H9 (cell line): ENCODE results near the gene ESM1. TPM values are rescaled to one million over a fixed set of nuclear protein-coding genes. Genes with fewer than 3 reads are reported as not detected.

Experiments
- DNase-seq: peaks from one replicate; pipeline ENCODE4 v3.0.0-alpha.2; 2017
- H2AFZ ChIP-seq: one replicate; pipeline ENCODE4 v1.6.1; 2013; ENCODE audit warnings: mild to moderate bottlenecking, low read length, control low read depth, moderate library complexity
- H2AK5ac ChIP-seq: 2 replicates; pipeline ENCODE4 v1.6.1; 2013; ENCODE audit warnings: low read length, control low read depth, mixed read lengths; ENCODE audit not compliant: insufficient read length
- H2BK120ac ChIP-seq: one replicate; pipeline ENCODE4 v1.6.1; 2013; ENCODE audit warnings: low read depth, mild to moderate bottlenecking, low read length, control low read depth, inconsistent platforms; ENCODE audit not compliant: poor library complexity, severe bottlenecking
- H2BK12ac ChIP-seq: 2 replicates; pipeline ENCODE4 v1.6.1; 2013; ENCODE audit warnings: low read length, control low read depth, mixed read lengths, low read depth; ENCODE audit not compliant: insufficient read length
- H2BK15ac ChIP-seq: 2 replicates; pipeline ENCODE4 v1.6.1; 2013; ENCODE audit warnings: low read depth, low read length, control low read depth
- H2BK20ac ChIP-seq: one replicate; pipeline ENCODE4 v1.6.1; 2013; ENCODE audit warnings: low read depth, mild to moderate bottlenecking, low read length, control low read depth, inconsistent platforms; ENCODE audit not compliant: poor library complexity, severe bottlenecking
- H2BK5ac ChIP-seq: 2 replicates; pipeline ENCODE4 v1.6.1; 2013; ENCODE audit warnings: low read length, control low read depth, mixed read lengths; ENCODE audit not compliant: insufficient read length
- H3K14ac ChIP-seq: 2 replicates; pipeline ENCODE4 v1.6.1; 2013; ENCODE audit warnings: low read length, control low read depth; ENCODE audit not compliant: insufficient read depth
- H3K18ac ChIP-seq: 2 replicates; pipeline ENCODE4 v1.6.1; 2013; ENCODE audit warnings: low read depth, mild to moderate bottlenecking, mixed read lengths, low read length, control low read depth; ENCODE audit not compliant: insufficient read length
- H3K23ac ChIP-seq: 2 replicates; pipeline ENCODE4 v1.6.1; 2013; ENCODE audit warnings: low read length, control low read depth, mixed read lengths, low read depth; ENCODE audit not compliant: insufficient read length
- H3K23me2 ChIP-seq: 2 replicates; pipeline ENCODE4 v1.6.1; 2013; ENCODE audit warnings: low read depth, mild to moderate bottlenecking, mixed read lengths, low read length, control low read depth; ENCODE audit not compliant: insufficient read length, poor library complexity, severe bottlenecking
- H3K27ac ChIP-seq: 2 replicates; pipeline ENCODE4 v1.5.1; 2013; ENCODE audit warnings: low read length, control low read depth, mixed read lengths, low read depth; ENCODE audit not compliant: insufficient read length
- H3K27me3 ChIP-seq: 2 replicates; pipeline ENCODE4 v1.6.1; 2013; ENCODE audit warnings: low read length, control low read depth, inconsistent platforms; ENCODE audit not compliant: insufficient read depth
- H3K4ac ChIP-seq: 2 replicates; pipeline ENCODE4 v1.6.1; 2013; ENCODE audit warnings: low read depth, mild to moderate bottlenecking, control low read depth, inconsistent platforms, low read length, moderate library complexity
- H3K4me1 ChIP-seq: 2 replicates; pipeline ENCODE4 v1.6.1; 2013; ENCODE audit warnings: low read length, control low read depth, inconsistent platforms; ENCODE audit not compliant: insufficient read depth
- H3K4me2 ChIP-seq: 2 replicates; pipeline ENCODE4 v1.6.1; 2013; ENCODE audit warnings: low read length, control low read depth, mixed read lengths; ENCODE audit not compliant: insufficient read length, insufficient read depth
- H3K56ac ChIP-seq: 2 replicates; pipeline ENCODE4 v1.6.1; 2013; ENCODE audit warnings: low read depth, mild to moderate bottlenecking, mixed read lengths, low read length, control low read depth; ENCODE audit not compliant: insufficient read length
- H3K79me1 ChIP-seq: 2 replicates; pipeline ENCODE4 v1.6.1; 2013; ENCODE audit warnings: low read depth, mild to moderate bottlenecking, moderate library complexity, low read length, control low read depth, inconsistent platforms; ENCODE audit not compliant: insufficient read depth, poor library complexity, severe bottlenecking
- H3K79me2 ChIP-seq: 2 replicates; pipeline ENCODE4 v1.6.1; 2013; ENCODE audit warnings: low read length, control low read depth, inconsistent platforms; ENCODE audit not compliant: insufficient read depth
- H3K9ac ChIP-seq: 2 replicates; pipeline ENCODE4 v1.6.1; 2013; ENCODE audit warnings: low read length, control low read depth, mixed read lengths; ENCODE audit not compliant: insufficient read length; ENCODE audit errors: extremely low read depth
- H3K9me3 ChIP-seq: one replicate; pipeline ENCODE4 v1.6.1; 2013; ENCODE audit warnings: low read depth, low read length, inconsistent platforms; ENCODE audit not compliant: control insufficient read depth
- H3T11ph ChIP-seq: one replicate; pipeline ENCODE4 v1.6.1; 2013; ENCODE audit warnings: mild to moderate bottlenecking, low read length, control low read depth, inconsistent platforms
- H4K20me1 ChIP-seq: one replicate; pipeline ENCODE4 v1.6.1; 2013; ENCODE audit not compliant: control insufficient read depth, insufficient read length, insufficient read depth
- H4K5ac ChIP-seq: 2 replicates; pipeline ENCODE4 v1.6.1; 2013; ENCODE audit warnings: low read depth, mild to moderate bottlenecking, mixed read lengths, low read length, control low read depth; ENCODE audit not compliant: insufficient read length
- H4K8ac ChIP-seq: replicated peaks from 2 replicates; pipeline ENCODE4 v1.6.1; 2013; ENCODE audit warnings: low read length, control low read depth, mixed read lengths, low read depth; ENCODE audit not compliant: insufficient read length
- H4K91ac ChIP-seq: 2 replicates; pipeline ENCODE4 v1.6.1; 2013; ENCODE audit warnings: low read depth, mild to moderate bottlenecking, moderate library complexity, mixed read lengths, low read length, control low read depth; ENCODE audit not compliant: insufficient read length
- H3K27ac Mint-ChIP-seq, 3 experiments: 2 replicates in 2 of 3; 3 replicates in 1 of 3; pipeline ENCODE4 v1.8.0; 2020 to 2021; ENCODE audit warnings: mixed read lengths in 3 of 3, mild to moderate bottlenecking in 1 of 3, moderate library complexity in 1 of 3
- H3K27me3 Mint-ChIP-seq: 2 replicates; pipeline ENCODE4 v1.8.0; 2021; ENCODE audit warnings: low read depth, mild to moderate bottlenecking, moderate library complexity, mixed read lengths
- H3K36me3 Mint-ChIP-seq, 3 experiments: 2 replicates in 2 of 3; 3 replicates in 1 of 3; pipeline ENCODE4 v1.8.0; 2020 to 2021; ENCODE audit warnings: low read depth in 3 of 3, mixed read lengths in 3 of 3; ENCODE audit not compliant: insufficient read depth in 1 of 3
- H3K4me1 Mint-ChIP-seq, 2 experiments: 2 replicates each; pipeline ENCODE4 v1.8.0; 2020; ENCODE audit warnings: mixed read lengths in 2 of 2
- H3K4me3 Mint-ChIP-seq, 2 experiments: 2 replicates in 1 of 2; 3 replicates in 1 of 2; pipeline ENCODE4 v1.8.0; 2020 to 2021; ENCODE audit warnings: mild to moderate bottlenecking in 2 of 2, mixed read lengths in 2 of 2, moderate library complexity in 1 of 2
- H3K9me3 Mint-ChIP-seq, 2 experiments: 2 replicates in 1 of 2; 3 replicates in 1 of 2; pipeline ENCODE4 v1.8.0; 2020; ENCODE audit warnings: mild to moderate bottlenecking in 2 of 2, mixed read lengths in 2 of 2, moderate library complexity in 1 of 2
- WGBS: extraction: QIAGEN DNeasy Blood & Tissue Kit; methylation state at CpG from one replicate; pipeline ENCODE4 v1.1.7; 2013; ENCODE audit warnings: missing lambda C conversion rate, low lambda C conversion rate, mixed read lengths; ENCODE audit not compliant: insufficient read length; ENCODE audit errors: extremely low coverage; 5-methylcytosine and 5-hydroxymethylcytosine counted together
- total RNA-seq: library from RNA; stranded (reverse); gene quantifications from 2 replicates; pipeline ENCODE4 v1.2.1, GENCODE V29; 2021
- TF ChIP-seq, protein P1 (sequence below): fragments of 200-600 bp; sonication (generic); conservative IDR thresholded peaks from 3 replicates; pipeline ENCODE4 v1.8.0; 2021; ENCODE audit warnings: antibody characterized with exemption, mild to moderate bottlenecking

Gene ESM1
- total RNA-seq, 1 experiment from 2014 or later: not detected

DNA sequence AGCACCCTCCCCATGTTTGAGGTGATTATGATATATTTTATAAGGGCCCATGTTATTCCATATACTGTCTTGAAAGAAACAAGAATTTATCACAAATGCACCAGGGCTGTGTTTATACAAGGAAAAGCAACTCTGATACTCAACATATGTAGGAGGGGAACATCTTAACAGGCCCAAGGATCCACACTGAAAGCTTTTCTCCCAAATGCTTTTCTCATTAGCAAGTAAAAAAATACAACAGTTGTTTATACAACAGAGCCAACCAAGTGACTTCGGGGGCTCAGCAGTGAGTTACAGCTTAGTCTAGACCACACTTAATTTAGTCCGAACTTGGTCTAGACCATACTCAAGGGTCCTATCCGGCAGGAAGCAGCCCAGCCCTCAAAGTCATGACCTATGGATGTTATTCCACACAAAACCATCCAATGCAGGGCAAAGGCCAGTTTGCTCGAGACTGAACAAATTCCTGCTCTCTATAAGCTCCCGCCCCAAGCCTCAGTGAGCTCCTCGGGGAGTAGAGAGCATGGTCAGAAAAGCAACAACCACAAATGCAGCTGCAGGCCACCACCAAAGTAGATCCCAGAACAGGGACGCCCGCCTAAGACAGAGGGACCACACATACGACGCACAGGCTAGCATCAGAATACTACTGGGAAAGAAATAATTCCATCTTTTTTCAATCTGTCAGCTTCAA is 45.4 kb upstream of the ESM1 start:
- Histone ChIP-seq H2BK15ac (no peak overlapping the region), H2BK5ac (no peak overlapping the region), H3K18ac (peak overlapping the region; percentile 44), H3K27me3 (no peaks in the 10 kb centered on the region), H3K14ac (no peak overlapping the region), H3K9me3 (no peaks in the 10 kb centered on the region), H3K4ac (no peak overlapping the region), H2BK120ac (no peak overlapping the region), H3K23me2 (no peaks in the 10 kb centered on the region), H3K79me2 (no peaks in the 10 kb centered on the region), H2AK5ac (no peak overlapping the region), H3K4me2 (no peak overlapping the region), H3K79me1 (no peaks in the 10 kb centered on the region), H4K8ac (no peak overlapping the region), H2BK12ac (no peak overlapping the region), H3K23ac (no peak overlapping the region), H3K4me1 (no peaks in the 10 kb centered on the region), H4K20me1 (no peaks in the 10 kb centered on the region), H3K9ac (no peak overlapping the region), H3K56ac (no peak overlapping the region), H2AFZ (no peak overlapping the region), H4K91ac (no peak overlapping the region), H4K5ac (no peak overlapping the region), H3K27ac (no peak overlapping the region), H3T11ph (no peak overlapping the region), H2BK20ac (no peak overlapping the region)
- Mint-ChIP-seq H3K36me3 (peaks cover 0 to 5% (median 0%) of the 10 kb centered on the region in 3 experiments; a peak in 3 of 7 replicates), H3K9me3 (no peaks in the 10 kb centered on the region), H3K27ac (peak overlapping the region in 2 of 3 experiments; percentile 66 to 93; a peak in 3 of 7 replicates), H3K4me1 (peaks cover 22 to 31% of the 10 kb centered on the region in 2 experiments), H3K4me3 (no peak overlapping the region), H3K27me3 (peaks cover 2% of the 10 kb centered on the region; the same call in 1 of the 2 replicates)
- WGBS: no CpG with 5 or more reads among the region's 10 CpGs
- DNase-seq: no peak
- TF ChIP-seq, protein P1, sequence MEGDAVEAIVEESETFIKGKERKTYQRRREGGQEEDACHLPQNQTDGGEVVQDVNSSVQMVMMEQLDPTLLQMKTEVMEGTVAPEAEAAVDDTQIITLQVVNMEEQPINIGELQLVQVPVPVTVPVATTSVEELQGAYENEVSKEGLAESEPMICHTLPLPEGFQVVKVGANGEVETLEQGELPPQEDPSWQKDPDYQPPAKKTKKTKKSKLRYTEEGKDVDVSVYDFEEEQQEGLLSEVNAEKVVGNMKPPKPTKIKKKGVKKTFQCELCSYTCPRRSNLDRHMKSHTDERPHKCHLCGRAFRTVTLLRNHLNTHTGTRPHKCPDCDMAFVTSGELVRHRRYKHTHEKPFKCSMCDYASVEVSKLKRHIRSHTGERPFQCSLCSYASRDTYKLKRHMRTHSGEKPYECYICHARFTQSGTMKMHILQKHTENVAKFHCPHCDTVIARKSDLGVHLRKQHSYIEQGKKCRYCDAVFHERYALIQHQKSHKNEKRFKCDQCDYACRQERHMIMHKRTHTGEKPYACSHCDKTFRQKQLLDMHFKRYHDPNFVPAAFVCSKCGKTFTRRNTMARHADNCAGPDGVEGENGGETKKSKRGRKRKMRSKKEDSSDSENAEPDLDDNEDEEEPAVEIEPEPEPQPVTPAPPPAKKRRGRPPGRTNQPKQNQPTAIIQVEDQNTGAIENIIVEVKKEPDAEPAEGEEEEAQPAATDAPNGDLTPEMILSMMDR: no peak
